HEK293T (cell line): Measurements from ENCODE around the gene TRIM6.

Experiments used
- ARNT ChIP-seq: fragments of 450-650 bp; IDR thresholded peaks from 2 replicates; pipeline ENCODE4 v1.6.1; 2017; ENCODE audit warnings: mild to moderate bottlenecking
- FOXA1 ChIP-seq: fragments of 450-650 bp; IDR thresholded peaks from 2 replicates; pipeline ENCODE4 v1.6.1; 2016; ENCODE audit warnings: mild to moderate bottlenecking
- FOXK2 ChIP-seq: fragments of 450-650 bp; IDR thresholded peaks from 2 replicates; pipeline ENCODE4 v1.6.1; 2016; ENCODE audit warnings: mild to moderate bottlenecking
- LEF1 ChIP-seq: fragments of 450-650 bp; IDR thresholded peaks from 2 replicates; pipeline ENCODE4 v1.6.1; 2017; ENCODE audit warnings: mild to moderate bottlenecking, borderline replicate concordance
- TF ChIP-seq, protein P1 (sequence below): fragments of 450-650 bp; IDR thresholded peaks from 2 replicates; pipeline ENCODE4 v1.6.1; 2016

DNA sequence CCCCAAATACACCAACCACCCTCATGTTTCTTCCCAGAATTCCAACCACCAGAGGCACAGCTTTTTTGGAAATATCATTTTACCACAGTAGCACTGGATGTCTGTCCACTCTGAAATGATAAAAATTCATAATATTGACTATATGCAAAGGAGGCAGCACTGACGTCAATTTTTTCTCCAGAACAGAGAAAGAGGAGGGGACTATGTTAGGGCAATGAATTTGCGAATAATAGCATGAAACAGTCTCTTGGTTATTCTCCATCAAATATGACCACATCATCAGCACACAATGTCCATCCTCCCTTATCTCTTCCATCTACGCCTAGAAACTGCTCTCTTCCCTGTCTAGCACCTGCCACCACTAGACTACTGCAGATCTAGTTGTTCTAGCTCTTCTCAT, 49.7 kb downstream of the TRIM6 start:
- TF ChIP-seq, protein P1, sequence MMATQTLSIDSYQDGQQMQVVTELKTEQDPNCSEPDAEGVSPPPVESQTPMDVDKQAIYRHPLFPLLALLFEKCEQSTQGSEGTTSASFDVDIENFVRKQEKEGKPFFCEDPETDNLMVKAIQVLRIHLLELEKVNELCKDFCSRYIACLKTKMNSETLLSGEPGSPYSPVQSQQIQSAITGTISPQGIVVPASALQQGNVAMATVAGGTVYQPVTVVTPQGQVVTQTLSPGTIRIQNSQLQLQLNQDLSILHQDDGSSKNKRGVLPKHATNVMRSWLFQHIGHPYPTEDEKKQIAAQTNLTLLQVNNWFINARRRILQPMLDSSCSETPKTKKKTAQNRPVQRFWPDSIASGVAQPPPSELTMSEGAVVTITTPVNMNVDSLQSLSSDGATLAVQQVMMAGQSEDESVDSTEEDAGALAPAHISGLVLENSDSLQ = no peak
- no peak for TF ChIP-seq FOXA1
- TF ChIP-seq FOXK2 = no peak
- no peak for TF ChIP-seq LEF1
- no peak for TF ChIP-seq ARNT
